Heart left ventricle (tissue), 16 donors: ENCODE measurements around the gene APMAP. TPM values are rescaled to one million over a fixed set of nuclear protein-coding genes. Genes with fewer than 3 reads are reported as not detected.

ENCODE experiments used
- ATAC-seq, 4 donors: fragments of 200-7000 bp; cut with Tn5 transposase; one replicate each; pipeline ENCODE4 v1.9.1; 2020 to 2022; ENCODE audit warnings: moderate library complexity in 4 of 4, mild to moderate bottlenecking in 3 of 4, moderate number of reproducible peaks in 1 of 4
- DNase-seq, 5 donors: peaks; one replicate each; pipeline ENCODE4 v3.0.0-alpha.2; 2020
- H3K27ac ChIP-seq, 12 donors: fragments of 200-600 bp; sonication (generic) in 4 of 12; one replicate each; pipeline versions ENCODE4 v1.5.0 to v1.8.0; 2016 to 2022; ENCODE audit warnings: mild to moderate bottlenecking in 2 of 12
- H3K27me3 ChIP-seq, 9 donors: fragments of 200-600 bp; sonication (generic) in 2 of 9; one replicate each; pipeline versions ENCODE4 v1.5.1 to v1.8.0; 2016 to 2022; ENCODE audit warnings: mild to moderate bottlenecking in 3 of 9
- H3K36me3 ChIP-seq, 9 donors: fragments of 200-600 bp; sonication (generic) in 2 of 9; one replicate each; pipeline versions ENCODE4 v1.5.0 to v1.8.0; 2018 to 2022; ENCODE audit warnings: mild to moderate bottlenecking in 2 of 9
- H3K4me1 ChIP-seq, 12 donors: fragments of 200-600 bp; sonication (generic) in 4 of 12; one replicate each; pipeline versions ENCODE4 v1.5.0 to v1.8.0; 2016 to 2022; ENCODE audit warnings: mild to moderate bottlenecking in 3 of 12
- H3K4me3 ChIP-seq, 12 donors: fragments of 200-600 bp; sonication (generic) in 4 of 12; one replicate each; pipeline versions ENCODE4 v1.5.0 to v1.8.0; 2017 to 2022; ENCODE audit warnings: mild to moderate bottlenecking in 9 of 12, moderate library complexity in 4 of 12
- H3K9me3 ChIP-seq, 12 donors: fragments of 200-600 bp; sonication (generic) in 4 of 12; one replicate each; pipeline versions ENCODE4 v1.5.0 to v1.8.0; 2016 to 2022; ENCODE audit warnings: mild to moderate bottlenecking in 1 of 12
- CTCF ChIP-seq, 12 donors: fragments of 200-600 bp; sonication (generic) in 4 of 12; IDR thresholded peaks; one replicate each; pipeline versions ENCODE4 v1.5.0 to v1.8.0; 2018 to 2022; ENCODE audit warnings: antibody characterized with exemption in 12 of 12, mild to moderate bottlenecking in 5 of 12
- POLR2A ChIP-seq, 2 donors: fragments of 450-650 bp; IDR thresholded peaks; one replicate each; pipeline ENCODE4 v1.6.1; 2017; ENCODE audit warnings: antibody characterized with exemption in 2 of 2, mild to moderate bottlenecking in 2 of 2, moderate library complexity in 2 of 2
- WGBS, 4 donors: extraction: QIAGEN DNeasy Blood & Tissue Kit in 2 of 4; methylation state at CpG; one replicate each; pipeline versions ENCODE4 v1.1.5 to v1.1.7; 2013 to 2018; 5-methylcytosine and 5-hydroxymethylcytosine counted together
- intact Hi-C, 10 donors: fragments of 100-400 bp; cut with DNase I; formaldehyde crosslinking; loops; one replicate each; pipeline versions ENCODE4 v1.11.1 to v1.14.2; 2022
- polyA plus RNA-seq, 2 donors: library from polyadenylated mRNA; stranded (reverse); fragments of 200-250 nt; gene quantifications; one replicate each; pipeline ENCODE4 v1.2.3, GENCODE V29; 2013
- total RNA-seq, 9 donors: library from RNA; depleted of rRNA in 2 of 9; stranded (reverse); fragments of >200 nt in 2 of 9; fragmentation: NEBNext Ultra II Directional in 3 of 9; extraction: Animal tissue kit (Norgen Biotek cat#: 25700) in 3 of 9; gene quantifications; one replicate each; pipeline versions ENCODE4 v1.1.0 to v1.2.4, GENCODE V29; 2016 to 2023
- donor health status: ischemic (EF 13 %, LVEDD 7.1; RV severe dilation, severe dysfunction).
- donor health status: healthy with polysubstance abuse.
- donor health status: DM: no; HTN: yes; CAD: no.
- donor health status: DM: no; HTN: no; CAD: no.
- donor health status: ischemic (EF 25% LVEDD 6.9; RV normal size, moderate dysfunction).
- donor health status: ischemic (EF 25% LVEDD 5.7; RV mildly dilated, moderate dysfunction).
- donor health status: healthy.
- donor health status: DM: yes; HTN: yes; CAD: no.
- donor health status: ischemic (EF 35%, LVEDD 5.7; RV mildly dilated, moderate dysfunction).
- donor health status: nonischemic (EF 11% LVEDD 7.7; RV severe dilation, severe dysfunction).
- donor health status: DM: yes; HTN: yes; CAD: no.
- donor health status: PGD.
- donor health status: ischemic (EF 29% LVEDD 5.4; RV normal size, mild dysfunction).
- donor health status: nonischemic (EF 23%, LVEDD 6.1; RV moderate dilation, normal function).

The APMAP gene
- total and polyA plus RNA-seq, 11 donors, result 16.2 to 61.3 (median 31.9) TPM

- Histone ChIP-seq H3K4me3 (no peak overlapping the region), H3K27me3 (no peaks in the 10 kb centered on the region), H3K27ac (peak overlapping the region in 1 of 12 donors; percentile 68), H3K9me3 (peaks cover 0 to 5% (median 0%) of the 10 kb centered on the region in 12 donors), H3K36me3 (peaks cover 0 to 89% (median 83%) of the 10 kb centered on the region in 9 donors), H3K4me1 (peaks cover 0 to 7% (median 0%) of the 10 kb centered on the region in 12 donors)
- ATAC-seq, result no peak
- 88 to 96% (median 94%) methylated on average over 5 of the region's 5 CpGs for WGBS, 4 donors
- TF ChIP-seq CTCF (IDR thresholded peaks at IDR 0.05) (no peak), POLR2A (IDR thresholded peaks at IDR 0.05) (no peak)
- intact Hi-C loops, result no loop called here
- DNase-seq, result no peak
Measured at GRCh38 chr20:24970030-24970553, 22.5 kb downstream of the APMAP start.

DNA sequence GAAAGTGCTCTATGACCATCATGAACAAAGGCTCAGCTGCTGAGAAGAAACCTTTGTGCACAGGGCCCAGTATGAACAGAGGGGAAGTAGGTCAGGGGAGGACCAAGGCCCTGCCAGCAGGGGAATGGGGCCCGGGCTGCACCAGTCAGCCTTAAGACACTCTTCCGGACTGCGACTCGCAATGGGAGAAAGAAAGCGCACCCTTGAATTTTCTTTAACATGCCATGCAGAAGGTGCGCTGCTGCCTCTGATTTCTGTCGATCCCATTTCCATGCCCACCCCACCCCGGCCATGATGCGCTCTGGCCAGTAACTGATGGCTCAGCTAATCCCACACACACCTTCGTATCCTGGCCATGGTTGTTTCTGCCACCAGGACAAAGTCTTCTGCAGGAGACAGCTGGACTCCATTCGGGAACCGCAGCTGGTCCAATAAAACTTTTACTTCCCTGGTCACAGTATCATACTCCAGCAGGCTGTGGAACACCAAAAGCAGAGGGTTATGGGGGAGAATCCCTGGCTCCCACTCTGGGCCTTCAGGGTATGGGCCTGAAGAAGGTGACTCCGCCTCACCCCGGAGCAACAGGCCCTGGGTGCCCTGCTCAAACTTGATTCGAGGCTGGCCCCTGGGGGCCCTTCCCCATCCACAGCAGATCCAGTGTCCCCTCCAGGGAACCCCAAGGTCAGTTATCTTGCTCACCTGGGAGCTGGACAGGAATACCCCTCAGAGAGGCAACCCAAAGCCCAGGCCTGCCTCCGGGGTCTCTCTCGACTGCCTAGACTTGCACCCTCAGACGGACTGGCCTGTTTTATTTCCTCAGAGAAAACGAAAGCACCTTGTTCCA is 23.1 kb downstream of the APMAP start:
- no peak for ATAC-seq
- no peak for DNase-seq
- Histone ChIP-seq H3K4me3 (no peak overlapping the region), H3K27ac (no peak overlapping the region), H3K4me1 (peaks cover 0 to 7% (median 0%) of the 10 kb centered on the region in 12 donors), H3K36me3 (peaks cover 0 to 96% (median 86%) of the 10 kb centered on the region in 9 donors), H3K9me3 (no peaks in the 10 kb centered on the region), H3K27me3 (no peaks in the 10 kb centered on the region)
- no peak for TF ChIP-seq POLR2A (IDR thresholded peaks at IDR 0.05)
- TF ChIP-seq CTCF (IDR thresholded peaks at IDR 0.05), result no peak
- WGBS, 4 donors, result 93 to 97% (median 96%) methylated on average over 16 to 19 of the region's 19 CpGs
- intact Hi-C loops, result loop anchor here in 1 of 10 donors (10.0 kb wide), 1 partner anchor 45 kb away; no protein-coding TSS in a partner anchor

- 89 to 93% (median 91%) methylated on average over 5 of the region's 5 CpGs for whole genome bisulfite sequencing, 4 donors
- DNase-seq, result no peak
- H3K36me3 ChIP-seq, result peaks cover 0 to 99% (median 91%) of the 10 kb centered on the region in 9 donors
Measured at GRCh38 chr20:24968278-24968800, 24.2 kb downstream of the APMAP start.

More at GRCh38 chr20:24968278-24968800, 24.2 kb downstream of the APMAP start:
- intact Hi-C loops, result loop anchor here in 1 of 10 donors (10.0 kb wide), 1 partner anchor 46 kb away; no protein-coding TSS in a partner anchor
- Histone ChIP-seq H3K4me1 (peaks cover 0 to 7% (median 0%) of the 10 kb centered on the region in 12 donors), H3K4me3 (no peak overlapping the region), H3K27ac (no peak overlapping the region), H3K27me3 (no peaks in the 10 kb centered on the region), H3K9me3 (no peaks in the 10 kb centered on the region)
- TF ChIP-seq POLR2A (IDR thresholded peaks at IDR 0.05) (no peak), CTCF (IDR thresholded peaks at IDR 0.05) (no peak)
- no peak for ATAC-seq
